ENCODE measurements around the gene MAP3K2.

DNA sequence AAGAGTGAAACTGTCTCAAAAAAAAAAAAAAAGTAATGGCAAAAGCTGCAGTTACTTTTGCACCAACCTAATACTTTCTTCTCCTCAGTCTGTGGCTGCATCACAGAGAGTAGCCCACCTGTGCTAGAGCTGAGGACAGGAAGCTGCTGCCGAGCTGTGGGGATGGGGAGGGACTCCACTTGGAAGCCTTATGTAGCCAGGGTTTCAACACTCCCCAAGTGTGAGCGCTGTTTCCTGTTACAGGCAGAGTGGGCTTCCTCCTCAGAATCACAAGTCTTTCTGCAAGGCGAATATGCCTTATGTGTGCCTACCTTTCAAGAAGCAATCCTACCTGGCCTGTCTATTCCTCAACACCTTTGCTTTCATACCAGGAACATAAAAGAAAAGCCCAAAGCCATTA lies 131.4 kb downstream of the MAP3K2 start:
- TF ChIP-seq, protein P1, sequence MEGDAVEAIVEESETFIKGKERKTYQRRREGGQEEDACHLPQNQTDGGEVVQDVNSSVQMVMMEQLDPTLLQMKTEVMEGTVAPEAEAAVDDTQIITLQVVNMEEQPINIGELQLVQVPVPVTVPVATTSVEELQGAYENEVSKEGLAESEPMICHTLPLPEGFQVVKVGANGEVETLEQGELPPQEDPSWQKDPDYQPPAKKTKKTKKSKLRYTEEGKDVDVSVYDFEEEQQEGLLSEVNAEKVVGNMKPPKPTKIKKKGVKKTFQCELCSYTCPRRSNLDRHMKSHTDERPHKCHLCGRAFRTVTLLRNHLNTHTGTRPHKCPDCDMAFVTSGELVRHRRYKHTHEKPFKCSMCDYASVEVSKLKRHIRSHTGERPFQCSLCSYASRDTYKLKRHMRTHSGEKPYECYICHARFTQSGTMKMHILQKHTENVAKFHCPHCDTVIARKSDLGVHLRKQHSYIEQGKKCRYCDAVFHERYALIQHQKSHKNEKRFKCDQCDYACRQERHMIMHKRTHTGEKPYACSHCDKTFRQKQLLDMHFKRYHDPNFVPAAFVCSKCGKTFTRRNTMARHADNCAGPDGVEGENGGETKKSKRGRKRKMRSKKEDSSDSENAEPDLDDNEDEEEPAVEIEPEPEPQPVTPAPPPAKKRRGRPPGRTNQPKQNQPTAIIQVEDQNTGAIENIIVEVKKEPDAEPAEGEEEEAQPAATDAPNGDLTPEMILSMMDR (IDR thresholded peaks at IDR 0.05): no peak
- no peak for TF ChIP-seq POLR2A (IDR thresholded peaks at IDR 0.05)

All from uterus (tissue), 2 donors.